KBM-7 (cell line): ENCODE data around the gene TMEM79.
"Not testable (repeated sequence)": the region's sequence is repeated elsewhere in the genome, so short reads cannot be mapped to it uniquely, and the experiment has no call there.

Experiments
- DNase-seq: peaks from one replicate; pipeline ENCODE4 v3.0.0-alpha.2; 2015
- in situ Hi-C: fragments of 300-500 bp; cut with MboI; formaldehyde crosslinking; loops from 2 replicates; pipeline ENCODE4 v1.14.3; 2020; ENCODE audit warnings: low sequenced_read_pairs, low pct_unique_long_range_greater_than_20kb, mixed read lengths

The TMEM79 gene

GRCh38 chr1:156293895-156294294 lies 9.8 kb downstream of the TMEM79 start:
- in situ Hi-C loops, result no loop called here
- DNase-seq, result no peak

GRCh38 chr1:156295391-156295947 lies 11.3 kb downstream of the TMEM79 start, which contains the start of gene GLMP:
Gene GLMP (minus strand): TSS chr1:156295679. CDS start chr1:156295645, 34 bp downstream.
- in situ Hi-C loops, result no loop called here
- no peak for DNase-seq

DNA sequence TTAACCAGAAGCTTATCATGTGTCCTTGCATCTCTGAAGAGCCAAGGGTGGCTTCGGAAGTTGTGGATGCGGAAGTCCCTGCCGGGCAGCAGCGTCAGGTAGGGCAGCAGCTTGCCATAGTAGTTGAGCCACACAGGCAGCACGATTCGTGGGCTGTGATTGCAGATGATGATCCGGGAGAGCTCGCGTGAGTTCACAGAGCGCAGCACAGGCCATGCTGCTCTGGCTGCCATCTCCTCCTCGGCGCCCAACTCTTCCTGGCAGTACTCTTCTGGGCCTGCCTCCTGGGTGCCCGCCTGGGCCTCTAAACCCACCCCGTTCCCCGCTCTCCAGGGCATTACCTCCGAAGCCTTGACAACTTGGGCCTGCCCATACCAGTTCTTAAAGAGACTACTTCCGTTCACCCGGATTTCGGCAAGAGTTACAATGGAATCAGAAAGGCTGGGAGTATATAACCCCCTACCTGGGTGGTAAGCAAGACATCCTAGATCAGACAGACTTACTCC lies 14.8 kb downstream of the TMEM79 start, which contains the start of gene VHLL:
VHLL (minus strand) TSS at position 456 of the 506 bp plus-strand sequence; CDS start at position 338, 118 bp downstream.
- in situ Hi-C loops, result no loop called here
- no peak for DNase-seq

- in situ Hi-C loops, result no loop called here
- no peak for DNase-seq
Measured at GRCh38 chr1:156303241-156303640, 19.1 kb downstream of the TMEM79 start.

DNA sequence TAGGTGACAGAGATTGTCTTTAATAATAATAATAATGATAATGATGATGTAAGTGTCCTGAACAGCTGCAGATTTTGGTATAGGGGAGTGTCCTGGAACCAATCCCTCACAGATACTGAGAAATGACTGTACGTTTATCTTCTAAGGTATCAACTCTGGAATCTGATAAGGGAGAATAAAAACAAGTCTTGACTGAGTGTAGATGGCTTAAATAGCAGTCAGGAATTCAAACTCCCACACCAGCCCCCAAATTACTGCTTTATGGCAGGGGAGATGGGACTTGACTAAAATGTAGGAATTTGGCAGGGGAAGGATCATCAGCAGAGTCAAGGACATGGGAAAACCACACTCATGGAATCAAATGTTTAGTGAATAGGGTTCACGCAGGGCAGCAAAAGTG lies 21.1 kb downstream of the TMEM79 start:
- no peak for DNase-seq
- in situ Hi-C loops, result no loop called here

DNA sequence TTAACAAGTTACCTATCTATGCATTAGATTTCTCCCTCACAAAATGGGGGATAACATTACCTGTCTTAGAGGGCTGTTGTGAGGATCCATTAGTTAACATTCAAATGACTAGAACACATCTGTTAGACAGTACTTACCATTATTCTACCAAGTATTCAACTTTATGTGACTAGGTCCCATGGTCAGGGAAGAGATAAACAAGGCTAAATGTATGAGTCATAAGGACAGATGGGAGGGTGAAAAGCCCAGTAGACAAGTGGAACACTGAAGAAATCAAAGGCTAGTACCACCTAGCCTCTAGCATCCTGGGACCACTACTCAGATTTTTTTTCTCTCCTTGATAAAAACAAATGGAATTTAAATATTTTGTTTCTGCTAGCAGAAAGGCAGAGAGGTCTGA lies 24.0 kb downstream of the TMEM79 start:
- DNase-seq, result no peak
- in situ Hi-C loops, result no loop called here

GRCh38 chr1:156310962-156311361 lies 26.8 kb downstream of the TMEM79 start:
- in situ Hi-C loops, result no loop called here
- no peak for DNase-seq

DNA sequence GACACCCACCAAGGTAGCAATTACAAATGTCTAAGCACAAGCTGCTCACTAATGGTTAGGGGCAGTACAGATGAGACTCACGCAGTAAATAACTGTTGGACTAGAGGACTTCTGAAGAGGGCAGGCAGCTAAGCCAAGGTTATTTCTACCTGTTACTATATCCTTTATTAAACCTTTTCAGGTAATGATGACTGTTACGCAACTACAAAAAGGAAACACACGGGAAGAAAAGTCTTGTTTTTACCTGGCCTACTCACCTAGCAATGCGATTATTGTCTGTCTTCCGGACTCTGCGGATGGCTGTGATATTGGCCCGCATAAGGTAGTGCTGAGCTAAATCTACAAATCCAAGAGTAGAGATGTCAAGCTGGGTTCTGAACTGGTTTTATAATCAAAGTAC lies 32.8 kb downstream of the TMEM79 start:
- no peak for DNase-seq
- in situ Hi-C loops, result no loop called here

GRCh38 chr1:156319664-156320063 lies 35.5 kb downstream of the TMEM79 start:
- peak; percentile 53 for DNase-seq
- in situ Hi-C loops, result no loop called here

GRCh38 chr1:156320560-156320959 lies 36.4 kb downstream of the TMEM79 start:
- no peak for DNase-seq
- in situ Hi-C loops, result no loop called here

DNA sequence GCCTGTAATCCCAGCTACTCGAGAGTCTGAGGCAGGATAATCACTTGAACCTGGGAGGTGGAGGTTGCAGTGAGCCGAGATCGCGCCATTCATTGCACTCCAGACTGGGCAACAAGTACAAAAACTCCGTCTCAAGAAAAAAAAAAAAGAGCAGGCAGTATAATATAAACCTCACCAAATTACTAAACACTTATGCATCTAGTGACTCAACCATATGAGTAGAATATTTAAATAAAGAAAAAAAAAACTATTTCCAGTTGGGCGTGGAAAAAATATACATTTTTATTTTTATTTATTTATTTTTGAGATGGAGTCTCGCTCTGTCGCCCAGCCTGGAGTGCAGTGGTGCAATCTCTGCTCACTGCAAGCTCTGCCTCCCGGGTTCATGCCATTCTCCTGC lies 39.1 kb downstream of the TMEM79 start:
- in situ Hi-C loops, DNase-seq: not testable (repeated sequence)

- in situ Hi-C loops, result no loop called here
- peak; percentile 46 for DNase-seq
Measured at GRCh38 chr1:156336242-156336641, 52.1 kb downstream of the TMEM79 start.

- in situ Hi-C loops, result no loop called here
- peak; percentile 16 for DNase-seq
Measured at GRCh38 chr1:156337052-156337887, 53.1 kb downstream of the TMEM79 start.

- DNase-seq, result no peak
- in situ Hi-C loops, result no loop called here
Measured at GRCh38 chr1:156337888-156338179, 53.7 kb downstream of the TMEM79 start.

DNA sequence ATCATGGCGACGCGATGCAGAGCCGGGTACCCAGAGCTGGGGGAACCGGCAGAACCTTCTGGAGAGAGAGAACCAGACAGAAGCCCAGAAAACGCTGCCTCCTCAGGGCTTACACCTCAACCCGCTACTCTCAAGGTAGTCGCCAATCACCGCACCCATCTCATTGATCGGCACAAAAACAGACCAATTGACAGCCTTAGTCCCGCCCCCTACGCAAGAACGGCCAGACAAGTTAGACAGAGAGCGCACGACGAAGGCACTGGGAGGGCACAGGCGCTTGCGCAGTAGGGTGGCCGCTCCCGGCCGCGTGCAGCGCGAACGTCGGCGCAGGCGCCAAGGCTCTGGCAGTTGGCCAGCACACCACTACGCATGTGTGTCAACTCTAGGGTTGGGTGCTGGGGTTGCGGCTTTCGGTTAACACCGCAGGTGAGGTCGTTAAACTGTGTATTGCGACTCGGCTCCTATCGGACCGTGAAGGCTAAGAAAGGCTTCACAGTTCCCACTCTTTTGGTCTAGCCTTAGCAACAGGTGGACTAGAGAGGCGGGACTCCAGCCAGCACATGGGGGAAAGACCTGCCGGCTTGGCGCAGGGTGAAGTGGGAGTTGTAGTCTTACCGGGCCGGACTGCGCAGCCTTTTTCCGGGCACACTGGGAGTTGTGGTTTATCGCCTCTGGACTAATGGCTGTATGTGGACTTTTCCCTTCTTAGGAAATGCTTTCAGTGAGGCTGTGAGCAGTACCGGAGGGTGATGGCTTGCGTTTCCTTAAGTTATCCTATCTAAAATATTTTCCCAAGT lies 54.3 kb downstream of the TMEM79 start, which contains the start of the genes CCT3 and TSACC:
CCT3 (minus strand) TSS at position 113 of the 797 bp plus-strand sequence; CDS start at position 5, 108 bp downstream.
TSACC (plus strand) TSS at position 347 of the 797 bp plus-strand sequence. CDS start 1,232 bp downstream, outside the sequence.
- in situ Hi-C loops, result no loop called here
- peak; percentile 100 for DNase-seq
